ENCODE measurements around the gene PORCN.
"Not testable (repeated sequence)": the region's sequence is repeated elsewhere in the genome, so short reads cannot be mapped to it uniquely, and the experiment has no call there.

PORCN gene

GRCh38 chrX:48541140-48541814 is 32.5 kb downstream of the PORCN start:
- no peak for DNase-seq (ENCODE audit: low spot score)

- DNase-seq (ENCODE audit: low spot score): no peak
These were observed 40.1 kb downstream of the PORCN start for GRCh38 chrX:48548871-48549270.

- not testable (repeated sequence) for DNase-seq (ENCODE audit: low spot score)
These were observed 47.0 kb downstream of the PORCN start for GRCh38 chrX:48555731-48556325.

GRCh38 chrX:48558271-48558670 is 49.5 kb downstream of the PORCN start:
- peak; percentile 90 for DNase-seq (ENCODE audit: low spot score)

GRCh38 chrX:48559636-48560035 is 50.8 kb downstream of the PORCN start:
- no peak for DNase-seq (ENCODE audit: low spot score)

- DNase-seq (ENCODE audit: low spot score): no peak
These were observed 51.3 kb downstream of the PORCN start for GRCh38 chrX:48560056-48560455.

- no peak for DNase-seq (ENCODE audit: low spot score)
These were observed 51.9 kb downstream of the PORCN start for GRCh38 chrX:48560681-48561080.

- DNase-seq (ENCODE audit: low spot score): peak; percentile 79
These were observed 61.2 kb downstream of the PORCN start for GRCh38 chrX:48569958-48570357.

Measured in RKO (cell line).